Measurements from ENCODE around the gene PKLR.
"Not testable (repeated sequence)": the region's sequence is repeated elsewhere in the genome, so short reads cannot be mapped to it uniquely, and the experiment has no call there.

The PKLR gene

GRCh38 chr1:155263067-155263466, 38.2 kb downstream of the PKLR start:
- in situ Hi-C loops (cut with MboI; ENCODE audit: low pct_unique_long_range_greater_than_20kb, low sequenced_read_pairs) = no loop called here
- DNase-seq = no peak

DNA sequence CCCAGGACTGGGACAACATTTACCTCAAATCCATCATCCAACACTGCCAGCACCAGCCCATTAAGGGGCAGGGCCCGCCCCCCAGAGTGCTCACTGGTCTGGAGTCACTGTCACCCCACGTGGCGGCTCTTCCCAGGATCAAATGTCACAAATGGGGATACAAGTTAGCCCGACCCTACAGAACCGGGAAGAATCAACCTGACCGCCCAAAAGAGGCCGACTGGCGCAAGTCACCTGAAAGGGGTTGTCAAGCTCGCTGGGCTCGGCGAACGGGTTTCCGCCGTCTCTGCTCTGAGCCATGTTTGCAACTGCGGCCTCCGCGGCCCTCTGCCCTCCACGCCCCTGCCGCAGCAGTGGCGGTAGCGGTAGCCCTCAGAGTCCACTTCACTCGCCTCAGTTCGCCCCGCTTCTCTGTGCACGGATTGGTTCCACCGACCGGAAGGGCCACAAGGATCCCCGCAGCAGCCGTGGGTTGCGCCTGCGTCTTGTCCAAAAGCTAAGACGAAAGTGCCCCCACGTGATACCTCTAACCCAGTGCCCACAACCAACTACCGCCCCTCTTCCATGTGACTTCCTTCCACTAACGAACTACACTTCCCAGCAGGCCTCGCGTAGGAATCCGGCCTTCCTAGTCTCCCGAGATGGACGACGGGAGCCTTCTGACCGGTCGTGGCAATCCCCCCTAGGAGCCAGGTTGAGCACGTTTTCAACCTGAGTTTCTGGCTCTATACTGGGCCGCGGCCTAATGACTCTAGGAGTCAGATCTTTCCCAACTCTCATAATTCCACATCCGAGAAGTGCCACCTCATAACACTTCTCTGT, 39.2 kb downstream of the PKLR start, which contains the start of gene SCAMP3:
TSS of gene SCAMP3 (minus strand) at position 509 of the 822 bp plus-strand sequence. CDS start at position 300, 209 bp downstream.
- DNase-seq = peak; percentile 97
- in situ Hi-C loops (cut with MboI; ENCODE audit: low pct_unique_long_range_greater_than_20kb, low sequenced_read_pairs) = no loop called here

- peak; percentile 48 for DNase-seq
- in situ Hi-C loops (cut with MboI; ENCODE audit: low pct_unique_long_range_greater_than_20kb, low sequenced_read_pairs) = no loop called here
Observed at GRCh38 chr1:155261493-155261851, 39.8 kb downstream of the PKLR start.

GRCh38 chr1:155260276-155260675, 41.0 kb downstream of the PKLR start:
- no peak for DNase-seq
- in situ Hi-C loops (cut with MboI; ENCODE audit: low pct_unique_long_range_greater_than_20kb, low sequenced_read_pairs) = no loop called here

GRCh38 chr1:155256058-155256852, 45.0 kb downstream of the PKLR start:
- no peak for DNase-seq
- in situ Hi-C loops (cut with MboI; ENCODE audit: low pct_unique_long_range_greater_than_20kb, low sequenced_read_pairs) = no loop called here

GRCh38 chr1:155255243-155256007, 45.8 kb downstream of the PKLR start, which contains the start of gene ENTREP3:
TSS of gene ENTREP3 (minus strand) at chr1:155255483. CDS start at chr1:155254877, 606 bp downstream.
- in situ Hi-C loops (cut with MboI; ENCODE audit: low pct_unique_long_range_greater_than_20kb, low sequenced_read_pairs) = no loop called here
- peak; percentile 76 for DNase-seq

DNA sequence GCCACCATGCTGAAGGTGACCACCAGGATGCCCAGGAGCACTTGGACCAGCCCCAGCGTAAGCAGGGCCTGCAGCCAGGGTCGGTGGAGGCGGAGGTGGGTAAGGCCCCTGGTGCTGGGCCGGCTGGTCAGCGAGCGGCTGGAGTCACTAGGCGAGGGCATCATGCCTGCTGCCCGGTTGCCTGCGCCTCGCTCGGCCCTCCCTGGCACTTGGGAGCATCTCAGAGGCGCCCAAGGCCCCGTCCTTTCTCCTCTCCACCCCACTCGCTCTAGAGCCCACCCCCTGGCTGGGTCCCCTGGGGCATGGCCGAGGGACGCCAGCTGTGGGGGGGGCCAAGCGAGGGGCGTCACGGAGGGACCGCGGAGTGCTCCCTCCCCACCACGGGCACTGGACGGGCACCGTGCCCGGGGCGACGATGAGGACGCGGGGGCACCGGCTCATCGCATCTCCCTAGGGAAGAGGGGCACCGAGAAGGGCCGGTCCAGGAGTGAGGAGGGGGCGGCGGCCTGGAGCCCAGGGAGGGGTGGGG, 46.5 kb downstream of the PKLR start:
- in situ Hi-C loops (cut with MboI; ENCODE audit: low pct_unique_long_range_greater_than_20kb, low sequenced_read_pairs) = no loop called here
- no peak for DNase-seq

- in situ Hi-C loops (cut with MboI; ENCODE audit: low pct_unique_long_range_greater_than_20kb, low sequenced_read_pairs) = no loop called here
- DNase-seq = no peak
Observed at GRCh38 chr1:155254228-155254713, 47.0 kb downstream of the PKLR start.

DNA sequence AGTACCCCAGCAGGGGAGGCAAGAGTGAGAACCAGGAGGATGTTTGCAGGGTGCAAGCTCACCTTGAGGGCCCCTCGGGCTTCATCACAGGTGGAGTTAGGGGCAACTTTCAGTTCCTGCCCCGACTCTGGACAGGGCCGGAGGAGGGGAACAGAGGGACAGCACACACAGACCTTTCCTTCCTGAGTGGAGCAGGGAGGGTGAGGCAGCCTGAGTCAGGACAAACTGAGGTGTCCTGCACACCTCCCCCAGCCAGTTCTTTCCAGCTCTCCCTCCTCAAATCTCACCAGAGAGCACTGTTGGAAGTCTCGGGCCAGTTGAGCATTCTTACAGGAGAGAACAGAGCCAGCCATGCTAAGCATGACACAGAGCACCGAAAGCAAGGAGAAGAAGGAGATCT, 47.4 kb downstream of the PKLR start:
- DNase-seq = no peak
- in situ Hi-C loops (cut with MboI; ENCODE audit: low pct_unique_long_range_greater_than_20kb, low sequenced_read_pairs) = no loop called here

DNA sequence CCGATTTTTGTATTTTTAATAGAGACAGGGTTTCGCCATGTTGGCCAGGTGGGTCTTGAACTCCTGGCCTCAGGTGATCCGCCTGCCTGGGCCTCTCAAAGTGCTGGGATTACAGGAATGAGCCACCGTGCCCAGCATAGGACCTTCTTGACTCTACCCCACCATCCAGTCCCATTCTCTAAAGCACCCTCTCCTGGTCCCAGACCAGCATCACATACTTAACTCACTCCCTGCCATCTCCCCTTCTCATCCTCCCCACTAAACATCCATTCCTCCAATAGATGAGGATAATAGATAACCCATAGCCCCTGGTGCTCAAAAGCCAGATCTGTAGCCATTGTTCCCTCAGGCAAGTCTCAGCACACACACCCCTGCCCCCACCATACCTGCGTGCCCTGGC, 48.0 kb downstream of the PKLR start:
- DNase-seq = peak; percentile 28
- in situ Hi-C loops (cut with MboI; ENCODE audit: low pct_unique_long_range_greater_than_20kb, low sequenced_read_pairs) = no loop called here

DNA sequence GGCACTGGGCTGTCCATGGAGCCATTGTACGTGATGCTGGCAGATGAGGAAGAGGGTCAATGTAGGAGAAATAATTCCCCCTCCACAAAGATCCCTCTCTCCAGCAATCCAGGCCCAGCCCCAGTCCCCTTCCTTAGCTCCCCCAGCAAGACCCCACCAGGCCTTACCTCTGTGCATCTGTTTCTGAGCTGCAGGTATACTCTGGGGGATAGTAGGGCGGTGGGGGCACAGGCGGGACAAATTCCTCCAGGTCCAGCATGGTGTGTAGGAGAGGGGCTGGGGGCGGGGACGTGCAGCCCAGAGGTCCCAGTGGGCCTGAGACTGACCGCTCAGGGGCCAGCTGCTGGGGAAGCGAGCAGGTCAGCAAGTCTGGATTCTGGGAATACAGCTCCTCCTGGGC, 49.7 kb downstream of the PKLR start:
- in situ Hi-C loops (cut with MboI; ENCODE audit: low pct_unique_long_range_greater_than_20kb, low sequenced_read_pairs) = no loop called here
- no peak for DNase-seq

DNA sequence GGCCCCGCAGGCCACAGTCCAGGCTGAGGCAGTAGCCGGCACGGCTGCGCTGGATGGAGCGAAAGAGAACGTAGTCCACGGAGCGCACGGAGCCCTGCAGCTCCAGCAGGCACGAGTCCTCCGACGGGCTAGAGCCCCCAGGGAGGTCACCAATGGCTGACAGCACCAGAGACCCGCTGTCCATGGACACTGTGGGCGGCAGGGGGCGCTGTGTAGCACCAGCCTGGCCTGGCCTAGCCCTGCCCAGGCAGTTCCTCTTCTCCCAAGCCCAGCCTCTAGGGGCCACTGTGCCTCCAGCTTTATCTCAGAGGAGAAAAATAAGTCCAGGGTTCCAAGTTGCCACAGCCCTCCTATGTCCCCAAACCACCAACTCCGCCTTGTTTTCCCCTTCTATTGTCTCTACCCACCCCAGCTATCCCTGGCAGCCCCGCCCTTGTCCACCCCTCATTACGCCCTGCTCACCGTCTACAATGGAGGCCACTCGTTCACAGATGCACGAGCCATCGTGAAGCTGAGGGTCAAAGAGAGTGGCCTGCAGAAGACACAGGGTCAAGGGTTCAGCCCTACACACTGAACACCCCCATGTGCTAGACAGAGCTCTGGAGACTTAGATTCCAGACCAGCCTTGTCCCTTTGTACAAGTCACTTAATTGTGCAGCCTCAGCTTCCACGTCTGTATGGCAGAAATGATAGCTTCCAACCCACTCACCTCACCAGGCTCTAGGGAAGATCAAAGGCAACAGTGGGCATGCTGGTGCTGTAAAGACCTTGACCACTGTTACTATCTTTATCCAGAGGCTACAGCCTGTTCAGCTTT, 50.4 kb downstream of the PKLR start:
- in situ Hi-C loops (cut with MboI; ENCODE audit: low pct_unique_long_range_greater_than_20kb, low sequenced_read_pairs) = no loop called here
- peak; percentile 93 for DNase-seq

GRCh38 chr1:155250246-155250632, 51.0 kb downstream of the PKLR start:
- in situ Hi-C loops (cut with MboI; ENCODE audit: low pct_unique_long_range_greater_than_20kb, low sequenced_read_pairs) = no loop called here

DNA sequence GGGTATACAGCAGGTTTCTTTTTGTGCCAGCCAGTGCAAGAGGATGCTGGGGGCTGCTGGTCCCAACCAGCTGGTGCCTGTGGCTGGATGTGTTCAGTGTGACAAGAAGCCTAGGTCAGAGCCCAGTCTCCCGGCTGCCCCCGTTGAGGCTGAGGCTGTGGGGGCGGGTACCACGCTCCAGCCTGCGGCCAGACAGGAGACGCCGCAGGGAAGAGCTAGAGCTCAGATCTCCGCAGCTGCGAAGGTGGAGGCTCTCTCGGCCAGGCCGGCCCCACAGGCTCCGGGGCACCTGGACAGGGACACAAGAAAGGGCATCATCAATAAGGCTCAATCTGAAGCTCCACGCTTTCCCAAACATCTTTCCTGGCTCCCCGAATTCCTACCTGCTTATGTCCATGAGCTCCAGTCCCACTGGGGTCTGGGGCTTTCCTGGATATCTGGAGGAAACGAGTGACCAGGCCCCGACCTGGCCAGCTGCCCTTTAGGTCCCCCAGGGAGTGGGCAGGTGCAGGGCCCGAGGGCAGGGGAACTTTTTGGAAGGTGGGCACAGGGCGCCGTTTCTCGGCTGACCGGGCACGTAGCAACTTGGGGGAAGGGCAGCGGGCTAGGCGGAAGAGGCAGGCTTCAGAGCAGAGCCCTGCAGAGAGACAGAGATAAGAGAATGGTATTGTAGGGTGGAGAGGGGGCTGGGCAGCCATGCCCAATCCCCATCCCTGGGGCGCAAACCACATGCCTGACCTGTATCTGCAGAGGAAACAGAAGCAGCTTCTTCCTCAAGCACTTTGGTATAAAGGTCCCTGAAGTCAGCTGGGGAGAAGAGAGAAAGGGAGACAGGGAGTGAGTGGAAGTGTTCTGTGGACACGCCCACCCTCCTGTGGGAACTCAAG, 53.3 kb downstream of the PKLR start:
- no peak for DNase-seq
- in situ Hi-C loops (cut with MboI; ENCODE audit: low pct_unique_long_range_greater_than_20kb, low sequenced_read_pairs) = no loop called here

More at GRCh38 chr1:155250246-155250632, 51.0 kb downstream of the PKLR start:
- no peak for DNase-seq

GRCh38 chr1:155246796-155247195, 54.4 kb downstream of the PKLR start:
- in situ Hi-C loops (cut with MboI; ENCODE audit: low pct_unique_long_range_greater_than_20kb, low sequenced_read_pairs); DNase-seq: not testable (repeated sequence)

GRCh38 chr1:155245163-155245524, 56.1 kb downstream of the PKLR start:
- no peak for DNase-seq
- in situ Hi-C loops (cut with MboI; ENCODE audit: low pct_unique_long_range_greater_than_20kb, low sequenced_read_pairs) = no loop called here

DNA sequence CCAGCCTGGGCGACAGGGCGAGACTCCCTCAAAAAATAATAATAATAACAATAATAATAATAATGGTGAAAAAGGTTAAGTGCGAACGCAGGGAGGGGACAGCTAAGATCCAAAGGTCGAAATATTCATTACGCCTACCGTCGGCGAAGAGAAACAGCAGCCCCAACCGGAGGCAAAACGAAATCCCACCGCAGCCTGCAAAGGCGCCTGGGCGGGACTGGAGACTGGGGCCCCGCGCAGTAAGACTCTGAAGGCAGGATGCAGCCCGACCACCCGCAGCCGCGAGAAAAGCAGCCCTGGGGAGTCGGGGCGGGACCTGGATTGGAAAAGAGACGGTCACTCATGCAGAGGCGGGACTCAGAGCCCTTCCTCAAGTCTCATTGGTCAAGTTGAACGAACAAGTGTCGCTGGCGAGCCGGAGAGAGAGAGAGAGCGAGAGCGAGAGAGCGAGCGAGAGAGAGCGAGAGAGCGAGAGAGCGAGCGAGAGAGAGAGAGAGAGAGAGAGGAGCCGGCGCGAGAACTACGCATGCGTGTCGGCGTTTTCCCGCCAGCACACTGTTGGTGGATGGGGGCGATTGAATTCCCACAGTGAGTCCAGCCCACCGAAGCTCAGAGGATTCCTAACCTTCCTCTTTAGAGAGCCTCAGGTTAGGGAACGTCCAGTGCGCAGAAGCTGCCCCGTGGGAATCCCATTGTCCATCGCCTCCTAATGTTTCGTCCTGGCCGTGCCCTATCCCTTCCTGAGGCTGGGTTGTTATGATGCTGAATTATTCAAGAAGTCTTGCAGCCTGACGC, 56.7 kb downstream of the PKLR start:
- DNase-seq = peak; percentile 99
- in situ Hi-C loops (cut with MboI; ENCODE audit: low pct_unique_long_range_greater_than_20kb, low sequenced_read_pairs) = no loop called here
